ENCODE results near the gene ATRX.
"Not testable (repeated sequence)": the region's sequence is repeated elsewhere in the genome, so short reads cannot be mapped to it uniquely, and the experiment has no call there.

The ATRX gene

DNA sequence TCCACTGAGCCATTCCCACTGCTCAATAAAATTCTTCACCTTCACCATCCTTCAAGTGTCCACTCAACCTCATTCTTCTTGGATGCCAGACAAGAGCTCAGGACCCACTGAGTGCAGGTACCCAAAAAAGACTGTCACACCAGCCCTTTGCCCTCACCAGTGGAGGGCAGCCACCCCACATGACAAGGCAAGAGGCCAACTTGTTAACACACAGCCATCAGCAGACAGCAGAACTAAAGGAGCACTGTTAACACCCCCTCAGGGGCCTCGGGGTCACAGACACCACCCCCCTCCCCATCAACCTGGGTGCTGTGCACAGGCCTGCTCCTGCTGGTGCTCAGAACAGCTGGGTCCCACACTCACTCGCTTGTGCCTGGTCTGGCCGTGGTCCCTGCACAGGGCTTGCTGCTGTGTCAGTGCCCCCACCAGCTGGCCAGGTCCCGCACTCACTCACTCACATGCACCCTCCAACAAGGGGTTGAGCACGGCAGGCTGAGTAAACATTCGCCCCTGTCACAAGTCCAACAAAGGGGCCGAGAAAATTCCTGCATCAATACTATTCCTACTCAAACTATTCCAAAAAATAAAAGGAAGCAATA is 54.1 kb downstream of the ATRX start:
- TF ChIP-seq, protein P1, sequence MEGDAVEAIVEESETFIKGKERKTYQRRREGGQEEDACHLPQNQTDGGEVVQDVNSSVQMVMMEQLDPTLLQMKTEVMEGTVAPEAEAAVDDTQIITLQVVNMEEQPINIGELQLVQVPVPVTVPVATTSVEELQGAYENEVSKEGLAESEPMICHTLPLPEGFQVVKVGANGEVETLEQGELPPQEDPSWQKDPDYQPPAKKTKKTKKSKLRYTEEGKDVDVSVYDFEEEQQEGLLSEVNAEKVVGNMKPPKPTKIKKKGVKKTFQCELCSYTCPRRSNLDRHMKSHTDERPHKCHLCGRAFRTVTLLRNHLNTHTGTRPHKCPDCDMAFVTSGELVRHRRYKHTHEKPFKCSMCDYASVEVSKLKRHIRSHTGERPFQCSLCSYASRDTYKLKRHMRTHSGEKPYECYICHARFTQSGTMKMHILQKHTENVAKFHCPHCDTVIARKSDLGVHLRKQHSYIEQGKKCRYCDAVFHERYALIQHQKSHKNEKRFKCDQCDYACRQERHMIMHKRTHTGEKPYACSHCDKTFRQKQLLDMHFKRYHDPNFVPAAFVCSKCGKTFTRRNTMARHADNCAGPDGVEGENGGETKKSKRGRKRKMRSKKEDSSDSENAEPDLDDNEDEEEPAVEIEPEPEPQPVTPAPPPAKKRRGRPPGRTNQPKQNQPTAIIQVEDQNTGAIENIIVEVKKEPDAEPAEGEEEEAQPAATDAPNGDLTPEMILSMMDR (IDR thresholded peaks at IDR 0.05; ENCODE audit: extremely low read depth, insufficient read depth, missing control alignments) = no peak
- in situ Hi-C loops (cut with MboI; ENCODE audit: low pct_unique_long_range_greater_than_20kb, low sequenced_read_pairs, unreplicated experiment) = no loop called here
- DNase-seq (ENCODE audit: low spot score) = no peak

- DNase-seq (ENCODE audit: low spot score); in situ Hi-C loops (cut with MboI; ENCODE audit: low pct_unique_long_range_greater_than_20kb, low sequenced_read_pairs, unreplicated experiment): not testable (repeated sequence)
These were observed 59.9 kb downstream of the ATRX start for GRCh38 chrX:77726095-77726494.

- TF ChIP-seq, protein P1 (IDR thresholded peaks at IDR 0.05; ENCODE audit: extremely low read depth, insufficient read depth, missing control alignments) = no peak
- DNase-seq (ENCODE audit: low spot score) = no peak
- in situ Hi-C loops (cut with MboI; ENCODE audit: low pct_unique_long_range_greater_than_20kb, low sequenced_read_pairs, unreplicated experiment) = no loop called here
These were observed 62.3 kb downstream of the ATRX start for GRCh38 chrX:77723681-77724080.

DNA sequence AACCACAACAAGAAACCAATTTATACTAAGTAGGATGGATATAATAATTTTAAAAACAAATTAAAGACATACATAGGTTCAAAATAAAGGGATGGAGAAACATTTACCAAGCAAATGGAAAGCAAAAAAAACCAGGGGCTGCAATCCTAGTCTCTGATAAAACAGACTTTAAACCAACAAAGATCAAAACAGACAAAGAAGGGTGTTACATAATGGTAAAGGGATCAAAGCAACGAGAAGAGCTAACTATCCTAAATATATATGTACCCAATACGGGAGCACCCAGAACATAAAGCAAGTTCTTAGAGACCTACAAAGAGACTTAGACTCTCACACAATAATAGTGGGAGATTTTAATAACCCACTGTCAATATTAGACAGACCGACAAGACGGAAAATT is 66.6 kb downstream of the ATRX start:
- DNase-seq (ENCODE audit: low spot score) = no peak

GRCh38 chrX:77704881-77705280 is 81.1 kb downstream of the ATRX start:
- TF ChIP-seq, protein P1 (IDR thresholded peaks at IDR 0.05; ENCODE audit: extremely low read depth, insufficient read depth, missing control alignments) = no peak
- in situ Hi-C loops (cut with MboI; ENCODE audit: low pct_unique_long_range_greater_than_20kb, low sequenced_read_pairs, unreplicated experiment) = no loop called here
- no peak for DNase-seq (ENCODE audit: low spot score)

More for the DNA sequence above, 66.6 kb downstream of the ATRX start:
- in situ Hi-C loops (cut with MboI; ENCODE audit: low pct_unique_long_range_greater_than_20kb, low sequenced_read_pairs, unreplicated experiment) = no loop called here
- TF ChIP-seq, protein P1 (IDR thresholded peaks at IDR 0.05; ENCODE audit: extremely low read depth, insufficient read depth, missing control alignments) = no peak

DNA sequence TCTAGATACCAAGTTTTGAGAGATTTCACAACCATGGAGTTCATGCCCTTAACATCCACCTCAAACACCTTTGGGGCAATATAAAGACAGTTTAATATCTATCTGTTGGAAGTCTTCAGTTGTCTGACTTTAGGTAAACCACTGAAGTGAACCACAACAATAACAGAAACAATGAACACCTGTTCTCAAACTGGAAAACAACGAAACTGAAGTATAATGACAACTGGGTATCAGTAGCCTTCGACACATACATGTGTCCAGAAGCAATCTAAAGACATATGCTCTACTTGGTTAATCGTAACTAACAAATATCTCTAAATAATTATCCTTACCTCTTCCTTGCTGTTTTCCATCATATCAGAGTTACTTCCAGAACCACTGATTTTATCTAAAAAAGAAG is 87.8 kb downstream of the ATRX start:
- TF ChIP-seq, protein P1 (IDR thresholded peaks at IDR 0.05; ENCODE audit: extremely low read depth, insufficient read depth, missing control alignments) = no peak
- DNase-seq (ENCODE audit: low spot score) = no peak
- in situ Hi-C loops (cut with MboI; ENCODE audit: low pct_unique_long_range_greater_than_20kb, low sequenced_read_pairs, unreplicated experiment) = no loop called here

GRCh38 chrX:77694491-77694890 is 91.5 kb downstream of the ATRX start:
- in situ Hi-C loops (cut with MboI; ENCODE audit: low pct_unique_long_range_greater_than_20kb, low sequenced_read_pairs, unreplicated experiment) = no loop called here
- TF ChIP-seq, protein P1 (IDR thresholded peaks at IDR 0.05; ENCODE audit: extremely low read depth, insufficient read depth, missing control alignments) = no peak
- no peak for DNase-seq (ENCODE audit: low spot score)

Measured in GM13977 (cell line).